Mononuclear cell (primary cell): ENCODE results near the gene GUCD1. TPM values are rescaled to one million over a fixed set of nuclear protein-coding genes. Genes with fewer than 3 reads are reported as not detected.

Experiments
- H3K27me3 ChIP-seq: 2 replicates; pipeline ENCODE4 v1.6.0; 2011; ENCODE audit warnings: low read length, control low read depth; ENCODE audit not compliant: insufficient read depth
- H3K4me1 ChIP-seq: 2 replicates; pipeline ENCODE4 v1.5.1; 2011; ENCODE audit warnings: mild to moderate bottlenecking, low read length, control low read depth; ENCODE audit not compliant: insufficient read depth
- H3K4me3 ChIP-seq: 2 replicates; pipeline ENCODE4 v1.5.1; 2011; ENCODE audit warnings: mild to moderate bottlenecking, low read length, moderate library complexity
- H3K9me3 ChIP-seq: 2 replicates; pipeline ENCODE4 v1.5.1; 2011; ENCODE audit warnings: low read depth, mild to moderate bottlenecking, control low read depth, low read length
- total RNA-seq: library from RNA; depleted of rRNA; stranded (reverse); fragments of >200 nt; gene quantifications from one replicate; pipeline ENCODE4 v1.2.3, GENCODE V29; 2012

The GUCD1 gene
- total RNA-seq, 1 donor = 88.6 TPM

- Histone ChIP-seq H3K27me3 (no peaks in the 10 kb centered on the region), H3K4me3 (no peak overlapping the region), H3K4me1 (peaks cover 90% of the 10 kb centered on the region), H3K9me3 (no peaks in the 10 kb centered on the region)
Observed at GRCh38 chr22:24512043-24512442, 42.9 kb downstream of the GUCD1 start.

GRCh38 chr22:24510637-24511625 is 44.0 kb downstream of the GUCD1 start:
- Histone ChIP-seq H3K4me3 (no peak overlapping the region), H3K4me1 (peaks cover 91% of the 10 kb centered on the region), H3K9me3 (no peaks in the 10 kb centered on the region), H3K27me3 (no peaks in the 10 kb centered on the region)

GRCh38 chr22:24507716-24508115 is 47.2 kb downstream of the GUCD1 start:
- Histone ChIP-seq H3K4me1 (peaks cover 93% of the 10 kb centered on the region), H3K27me3 (no peaks in the 10 kb centered on the region), H3K4me3 (no peak overlapping the region), H3K9me3 (no peaks in the 10 kb centered on the region)

- Histone ChIP-seq H3K9me3 (no peaks in the 10 kb centered on the region), H3K27me3 (no peaks in the 10 kb centered on the region), H3K4me1 (peaks cover 91% of the 10 kb centered on the region), H3K4me3 (no peak overlapping the region)
Observed at GRCh38 chr22:24506802-24507438, 48.0 kb downstream of the GUCD1 start.

GRCh38 chr22:24504956-24505736 is 49.8 kb downstream of the GUCD1 start:
- Histone ChIP-seq H3K4me1 (peaks cover 77% of the 10 kb centered on the region), H3K27me3 (no peaks in the 10 kb centered on the region), H3K4me3 (no peak overlapping the region), H3K9me3 (no peaks in the 10 kb centered on the region)

- Histone ChIP-seq H3K4me3 (no peak overlapping the region), H3K27me3 (no peaks in the 10 kb centered on the region), H3K9me3 (no peaks in the 10 kb centered on the region), H3K4me1 (peaks cover 71% of the 10 kb centered on the region)
Observed at GRCh38 chr22:24504540-24504939, 50.4 kb downstream of the GUCD1 start.

- no peaks in the 10 kb centered on the region for H3K27me3 ChIP-seq
- peaks cover 67% of the 10 kb centered on the region for H3K4me1 ChIP-seq
- H3K9me3 ChIP-seq = no peaks in the 10 kb centered on the region
- no peak overlapping the region for H3K4me3 ChIP-seq
Observed at GRCh38 chr22:24503843-24504338, 51.0 kb downstream of the GUCD1 start.

GRCh38 chr22:24503137-24503842 is 51.6 kb downstream of the GUCD1 start:
- Histone ChIP-seq H3K9me3 (no peaks in the 10 kb centered on the region), H3K4me1 (peaks cover 70% of the 10 kb centered on the region), H3K27me3 (no peaks in the 10 kb centered on the region), H3K4me3 (no peak overlapping the region)

GRCh38 chr22:24502541-24502940 is 52.4 kb downstream of the GUCD1 start:
- Histone ChIP-seq H3K9me3 (no peaks in the 10 kb centered on the region), H3K27me3 (no peaks in the 10 kb centered on the region), H3K4me1 (peaks cover 71% of the 10 kb centered on the region), H3K4me3 (no peak overlapping the region)

GRCh38 chr22:24502034-24502433 is 52.9 kb downstream of the GUCD1 start:
- Histone ChIP-seq H3K4me1 (peaks cover 69% of the 10 kb centered on the region), H3K9me3 (no peaks in the 10 kb centered on the region), H3K27me3 (no peaks in the 10 kb centered on the region), H3K4me3 (no peak overlapping the region)

- Histone ChIP-seq H3K4me1 (peaks cover 64% of the 10 kb centered on the region), H3K27me3 (no peaks in the 10 kb centered on the region)
Observed at GRCh38 chr22:24501301-24502005, 53.5 kb downstream of the GUCD1 start.

GRCh38 chr22:24500277-24500820 is 54.6 kb downstream of the GUCD1 start:
- Histone ChIP-seq H3K9me3 (no peaks in the 10 kb centered on the region), H3K4me3 (no peak overlapping the region), H3K27me3 (peaks cover 1% of the 10 kb centered on the region), H3K4me1 (peaks cover 53% of the 10 kb centered on the region)

More at GRCh38 chr22:24501301-24502005, 53.5 kb downstream of the GUCD1 start:
- Histone ChIP-seq H3K9me3 (no peaks in the 10 kb centered on the region), H3K4me3 (no peak overlapping the region)

- peaks cover 7% of the 10 kb centered on the region for H3K27me3 ChIP-seq
- no peak overlapping the region for H3K4me3 ChIP-seq
- H3K4me1 ChIP-seq = peaks cover 49% of the 10 kb centered on the region
- H3K9me3 ChIP-seq = no peaks in the 10 kb centered on the region
Observed at GRCh38 chr22:24499706-24500276, 55.1 kb downstream of the GUCD1 start.
